HT-29 (cell line): ENCODE results near the gene ZFPM1. TPM values are rescaled to one million over a fixed set of nuclear protein-coding genes. Genes with fewer than 3 reads are reported as not detected.

Experiments
- DNase-seq: peaks from one replicate; pipeline ENCODE4 v3.0.0-alpha.2; 2015; ENCODE audit warnings: low spot score
- total RNA-seq: library from RNA; depleted of rRNA; stranded (reverse); fragments of >200 nt; shearing (Covaris generic); gene quantifications from 2 replicates; pipeline ENCODE4 v1.2.3, GENCODE V29; 2014

ZFPM1 gene
- total RNA-seq, 1 experiment from 2014 or later: 15.3 TPM

DNA sequence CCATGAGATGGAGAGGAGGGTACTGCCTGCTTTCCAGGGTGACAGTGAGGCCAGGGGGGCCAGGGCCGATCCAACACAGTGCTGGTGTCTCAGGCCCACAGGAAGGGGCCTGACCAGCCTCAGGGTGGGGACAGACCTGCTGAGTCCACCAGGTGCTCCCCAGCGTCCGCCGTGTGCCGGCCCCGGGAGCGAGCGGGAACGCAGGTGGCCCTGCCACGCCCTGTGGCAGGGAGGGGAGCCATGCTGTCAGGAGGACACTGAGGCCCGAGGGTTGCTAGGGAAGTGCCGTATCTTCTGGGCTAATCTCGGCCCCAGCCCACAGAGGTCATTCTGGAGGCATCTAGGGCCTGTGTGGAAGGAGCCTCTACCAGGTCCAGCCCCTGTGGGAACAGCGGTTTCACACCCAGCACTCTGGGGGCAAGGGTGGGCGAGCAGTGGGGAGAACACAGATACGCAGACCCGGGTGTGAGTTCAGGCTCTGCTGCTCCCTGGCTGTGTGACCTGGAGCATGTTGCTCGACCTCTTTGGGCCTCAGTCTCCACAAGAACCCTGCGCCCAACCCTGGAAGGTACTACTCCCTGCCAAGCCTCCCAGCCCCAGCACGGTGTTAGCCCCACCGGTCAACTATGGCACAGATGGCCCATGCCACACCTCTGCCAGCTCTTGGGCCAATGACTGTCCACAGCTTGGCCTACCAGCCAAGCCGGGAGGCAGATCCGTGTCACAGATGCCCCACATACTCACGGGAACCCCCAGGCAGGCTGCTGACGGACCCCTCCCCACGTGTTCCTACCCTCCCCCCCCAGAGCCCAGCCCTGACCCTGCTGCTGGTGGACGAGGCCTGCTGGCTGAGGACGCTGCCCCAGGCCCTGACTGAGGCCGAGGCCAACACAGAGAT is 73.2 kb downstream of the ZFPM1 start:
- DNase-seq: no peak

DNA sequence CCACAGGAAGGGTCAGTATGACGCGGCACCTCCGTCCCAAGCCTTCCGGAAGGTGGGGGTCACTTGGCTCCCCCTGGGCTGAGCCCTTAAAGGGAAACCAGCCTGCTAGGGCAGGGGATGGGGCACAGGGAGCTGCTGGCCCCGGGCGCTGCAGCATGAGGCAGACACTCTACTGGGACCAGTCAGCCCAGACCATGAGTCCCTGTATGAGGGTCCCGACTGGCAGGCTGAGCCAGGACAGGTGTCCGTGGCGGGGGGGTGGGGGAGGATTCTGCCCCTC is 73.8 kb downstream of the ZFPM1 start:
- DNase-seq: no peak

DNA sequence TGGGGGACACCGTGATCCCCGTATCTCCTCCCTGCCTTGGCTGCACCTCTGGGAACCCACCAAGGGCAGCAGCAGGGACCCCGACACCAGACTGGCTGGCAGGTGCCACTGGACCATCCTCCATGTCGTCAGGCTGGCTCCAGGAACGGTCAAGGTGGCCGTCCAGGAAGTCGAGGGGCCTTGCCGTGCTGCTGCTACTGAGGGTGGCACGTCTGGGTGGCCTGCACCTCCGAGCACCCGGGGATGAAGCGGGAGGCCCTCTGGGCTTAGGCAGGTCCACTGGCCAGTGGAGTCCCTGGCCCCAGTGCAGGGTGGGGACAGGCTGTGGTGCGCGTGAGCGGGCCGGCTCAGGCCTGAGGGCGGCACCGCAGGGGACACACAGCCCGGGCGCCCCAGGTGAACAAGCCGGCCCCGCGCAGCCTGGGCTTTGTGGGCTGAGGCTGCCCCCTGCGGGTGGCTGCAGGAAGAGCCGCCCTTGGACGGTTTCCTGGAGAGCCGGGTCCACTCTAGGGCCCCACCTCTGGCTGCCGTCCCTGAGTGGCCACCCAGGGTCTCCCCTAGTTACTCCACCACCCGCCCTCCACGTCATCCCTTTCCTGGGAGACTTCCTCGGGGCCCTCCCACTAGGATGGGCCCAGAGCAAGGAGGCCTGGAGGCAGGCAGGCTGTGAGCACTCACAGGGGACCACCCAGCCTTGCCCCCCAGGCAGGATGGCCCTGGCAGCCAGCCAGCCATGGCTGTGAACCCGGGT is 74.3 kb downstream of the ZFPM1 start:
- peak; percentile 82 for DNase-seq

DNA sequence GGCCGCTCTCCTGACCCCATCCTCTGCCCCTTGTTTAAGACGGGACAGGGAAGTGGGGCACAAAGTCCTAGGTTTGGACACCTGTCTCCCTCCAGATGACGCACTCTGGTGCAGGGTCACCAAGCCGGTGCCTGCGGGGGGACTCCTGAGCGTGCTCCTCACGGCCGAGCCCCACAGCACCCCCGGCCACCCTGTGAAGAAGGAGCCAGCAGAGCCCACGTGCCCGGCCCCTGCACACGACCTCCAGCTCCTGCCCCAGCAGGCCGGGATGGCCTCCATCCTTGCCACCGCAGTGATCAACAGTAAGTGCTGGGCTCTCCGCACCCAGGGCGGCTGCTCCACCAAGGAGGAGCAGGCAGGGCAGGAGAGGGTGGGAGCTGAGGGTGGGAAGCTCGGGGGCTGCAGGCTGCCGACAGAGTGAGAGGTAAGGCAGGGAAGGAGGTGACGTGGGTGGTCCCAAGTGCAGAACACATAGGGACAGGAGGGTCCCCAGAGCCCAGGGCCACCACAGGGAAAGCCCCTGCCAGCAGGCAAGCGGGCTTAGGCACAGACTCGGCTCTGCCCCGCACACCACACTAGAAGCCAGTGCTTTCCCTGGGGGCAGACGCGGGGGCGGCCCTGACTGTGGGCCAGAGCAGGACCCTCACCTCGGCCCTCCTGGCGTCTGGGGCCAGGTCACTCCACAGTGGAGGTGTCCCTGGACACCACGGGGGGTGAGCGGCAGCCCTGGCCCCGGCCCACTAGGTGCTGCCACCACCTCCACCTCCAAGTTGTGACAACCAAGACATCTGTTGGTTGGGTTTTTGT is 75.1 kb downstream of the ZFPM1 start:
- DNase-seq: no peak

DNA sequence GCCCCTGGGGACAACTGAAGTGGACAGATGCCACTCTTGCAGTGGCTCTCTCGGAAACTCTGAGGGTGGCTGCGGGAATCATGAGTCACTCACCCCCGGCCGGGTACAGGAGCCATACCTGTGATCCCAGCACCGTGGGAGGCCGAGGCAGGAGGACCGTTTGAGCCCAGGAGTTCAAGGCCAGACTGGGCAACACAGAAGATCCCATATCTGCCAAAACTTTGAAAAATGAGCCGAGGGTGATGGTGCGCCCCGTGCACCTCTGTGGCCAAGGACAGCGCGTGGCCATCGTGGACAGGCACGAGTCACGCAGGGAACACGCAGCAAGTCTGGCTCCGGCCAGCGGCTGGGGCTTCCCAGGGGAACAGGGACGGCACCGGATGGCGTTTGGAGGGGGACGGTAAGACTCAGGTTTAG is 75.8 kb downstream of the ZFPM1 start:
- DNase-seq: no peak

DNA sequence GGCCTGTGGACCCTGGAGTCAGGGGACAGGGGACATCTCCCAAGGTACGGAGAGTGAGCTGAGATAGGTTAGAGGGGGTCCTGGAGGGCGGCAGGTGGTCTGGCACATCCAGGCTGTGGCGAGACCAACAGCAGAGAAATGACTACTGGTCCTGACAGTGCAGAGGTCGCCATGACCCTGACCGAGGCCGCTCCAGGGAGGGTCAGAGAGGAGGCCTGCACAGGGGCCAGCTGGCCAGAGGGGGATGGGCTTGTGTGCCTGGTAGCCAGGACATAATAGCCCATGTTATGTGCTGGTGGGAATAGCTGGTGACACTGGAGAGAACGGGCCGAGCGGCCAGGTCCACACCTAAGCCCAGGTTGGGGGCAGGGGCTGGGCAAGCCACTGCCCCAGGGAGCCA is 76.5 kb downstream of the ZFPM1 start:
- DNase-seq: no peak

DNA sequence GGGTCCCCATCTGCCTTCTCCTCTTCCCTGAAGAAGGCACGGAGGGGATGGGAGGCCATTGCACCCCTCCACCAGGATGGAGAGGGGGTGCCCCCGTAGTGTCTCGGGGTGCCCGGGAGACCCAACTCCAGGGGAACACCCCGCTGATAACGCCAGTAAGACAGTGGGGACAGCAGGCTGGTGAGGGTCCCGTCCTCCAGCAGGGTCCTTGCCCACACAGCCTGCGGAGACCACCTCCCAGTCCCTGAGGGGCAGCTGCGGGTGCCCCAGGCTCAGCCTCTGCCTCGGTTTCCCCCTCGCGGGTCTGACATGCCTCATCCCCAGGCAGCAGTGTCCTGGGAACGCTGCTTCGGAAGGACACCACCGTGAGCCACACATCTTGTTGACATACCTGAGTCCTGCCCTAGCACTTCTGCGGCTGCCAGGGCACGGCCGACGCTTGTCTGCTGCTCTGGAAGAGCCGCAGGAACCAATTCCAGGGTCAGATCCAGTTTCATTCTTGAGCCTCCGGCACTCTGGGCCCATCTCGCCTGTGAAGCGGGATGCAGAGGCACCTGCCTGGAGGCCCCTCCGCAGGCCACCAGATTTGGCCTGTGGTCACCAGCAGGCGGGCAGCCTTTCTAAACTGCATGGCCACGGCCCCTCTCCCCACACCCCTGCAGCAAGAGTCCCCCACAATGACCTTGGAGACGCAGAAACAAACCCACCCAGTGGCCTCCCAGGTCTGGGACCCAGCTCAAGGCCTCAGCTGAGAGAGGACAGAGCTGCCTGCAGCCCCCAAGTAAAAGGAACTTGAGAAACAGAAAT is 77.2 kb downstream of the ZFPM1 start:
- DNase-seq: no peak

DNA sequence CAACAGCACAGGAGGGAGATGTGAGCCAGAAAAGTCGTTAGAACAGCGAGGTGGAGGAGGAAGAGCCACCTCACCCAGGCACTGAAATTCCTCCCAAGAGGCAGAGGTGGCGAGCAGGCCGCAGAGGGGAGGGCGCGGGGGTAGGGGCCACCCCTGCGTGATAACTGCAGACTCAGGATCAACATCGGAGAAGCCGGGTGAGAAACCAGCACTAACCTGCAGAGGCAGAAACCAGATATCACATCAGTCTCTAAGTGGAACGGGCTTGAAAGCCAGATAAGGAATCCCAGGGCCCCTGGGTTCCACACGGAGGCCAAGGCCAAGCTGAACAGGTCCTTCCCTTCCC is 77.8 kb downstream of the ZFPM1 start:
- DNase-seq: no peak

DNA sequence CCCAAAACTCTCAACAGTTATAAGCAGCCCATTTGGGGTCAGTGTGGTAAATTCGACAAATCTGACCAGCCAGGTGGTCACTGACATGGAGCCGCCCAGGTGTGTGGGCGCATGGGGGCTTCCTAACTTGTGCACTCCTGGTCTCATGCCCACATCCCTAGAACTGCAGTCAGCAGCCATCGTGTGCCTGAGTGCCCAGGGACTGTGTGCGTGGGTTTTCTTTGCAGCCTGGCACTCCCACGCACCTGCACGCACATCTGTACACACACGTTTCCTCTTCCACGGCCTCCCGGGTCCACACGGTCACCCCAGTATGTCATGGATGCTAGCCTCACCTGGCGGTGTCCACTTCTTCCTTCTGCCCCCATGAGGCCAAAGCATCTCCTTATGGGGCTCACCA is 78.3 kb downstream of the ZFPM1 start:
- no peak for DNase-seq

DNA sequence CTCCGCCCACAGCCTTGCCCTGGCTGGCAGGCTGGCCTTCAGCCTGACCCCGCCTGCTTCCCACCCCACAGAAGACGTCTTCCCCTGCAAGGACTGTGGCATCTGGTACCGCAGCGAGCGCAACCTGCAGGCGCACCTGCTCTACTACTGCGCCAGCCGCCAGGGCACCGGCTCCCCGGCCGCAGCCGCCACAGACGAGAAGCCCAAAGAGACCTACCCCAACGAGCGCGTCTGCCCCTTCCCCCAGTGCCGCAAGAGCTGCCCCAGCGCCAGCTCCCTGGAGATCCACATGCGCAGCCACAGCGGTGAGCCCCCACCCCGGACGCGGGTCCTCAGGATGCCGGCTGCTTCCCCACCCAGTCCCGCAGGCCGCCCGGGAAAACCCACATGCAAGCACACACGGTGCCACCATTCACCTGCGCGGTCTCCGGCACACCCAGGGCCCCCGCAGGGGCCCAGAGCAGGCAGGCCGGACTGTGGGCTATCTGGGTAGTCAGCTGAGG is 78.9 kb downstream of the ZFPM1 start:
- DNase-seq: no peak

DNA sequence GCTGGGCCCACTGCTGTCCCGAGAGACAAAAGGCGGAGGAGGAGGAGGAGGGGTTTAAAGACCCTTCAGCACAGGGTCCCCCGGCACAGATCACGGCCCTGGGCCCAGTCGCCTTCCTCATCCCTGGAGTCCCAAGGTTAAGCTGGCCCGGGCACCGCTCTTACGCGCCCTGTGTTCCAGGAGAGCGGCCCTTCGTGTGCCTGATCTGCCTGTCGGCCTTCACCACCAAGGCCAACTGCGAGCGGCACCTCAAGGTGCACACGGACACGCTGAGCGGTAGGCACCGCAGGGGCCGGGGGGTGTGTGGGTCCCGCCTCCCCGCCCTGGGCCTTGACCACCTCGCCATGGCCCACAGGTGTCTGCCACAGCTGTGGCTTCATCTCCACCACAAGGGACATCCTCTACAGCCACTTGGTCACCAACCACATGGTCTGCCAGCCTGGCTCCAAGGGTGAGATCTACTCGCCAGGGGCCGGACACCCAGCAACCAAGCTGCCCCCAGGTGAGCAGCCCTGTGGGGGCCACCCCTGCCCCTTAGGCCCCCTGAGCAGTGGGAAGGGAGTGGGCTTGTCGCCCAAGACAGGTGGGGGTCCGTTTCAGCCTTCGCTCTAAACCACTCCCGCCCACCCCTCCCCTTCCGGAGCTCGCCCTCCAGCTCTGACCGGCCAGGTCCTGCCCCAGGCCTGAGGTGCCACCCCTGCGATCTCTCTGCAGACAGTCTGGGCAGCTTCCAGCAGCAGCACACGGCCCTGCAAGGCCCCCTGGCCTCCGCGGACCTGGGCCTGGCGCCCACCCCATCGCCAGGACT is 79.6 kb downstream of the ZFPM1 start:
- DNase-seq: no peak

DNA sequence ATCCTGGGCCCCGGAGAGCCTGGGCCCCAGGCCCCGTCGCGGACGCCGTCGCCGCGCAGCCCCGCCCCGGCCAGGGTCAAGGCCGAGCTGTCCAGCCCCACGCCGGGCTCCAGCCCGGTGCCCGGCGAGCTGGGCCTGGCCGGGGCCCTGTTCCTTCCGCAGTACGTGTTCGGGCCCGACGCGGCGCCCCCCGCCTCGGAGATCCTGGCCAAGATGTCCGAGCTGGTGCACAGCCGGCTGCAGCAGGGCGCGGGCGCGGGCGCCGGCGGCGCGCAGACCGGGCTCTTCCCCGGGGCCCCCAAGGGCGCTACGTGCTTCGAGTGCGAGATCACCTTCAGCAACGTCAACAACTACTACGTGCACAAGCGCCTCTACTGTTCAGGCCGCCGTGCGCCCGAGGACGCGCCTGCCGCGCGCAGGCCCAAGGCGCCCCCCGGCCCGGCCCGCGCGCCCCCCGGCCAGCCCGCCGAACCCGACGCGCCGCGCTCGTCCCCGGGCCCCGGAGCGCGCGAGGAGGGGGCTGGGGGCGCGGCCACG is 80.4 kb downstream of the ZFPM1 start:
- DNase-seq: no peak

DNA sequence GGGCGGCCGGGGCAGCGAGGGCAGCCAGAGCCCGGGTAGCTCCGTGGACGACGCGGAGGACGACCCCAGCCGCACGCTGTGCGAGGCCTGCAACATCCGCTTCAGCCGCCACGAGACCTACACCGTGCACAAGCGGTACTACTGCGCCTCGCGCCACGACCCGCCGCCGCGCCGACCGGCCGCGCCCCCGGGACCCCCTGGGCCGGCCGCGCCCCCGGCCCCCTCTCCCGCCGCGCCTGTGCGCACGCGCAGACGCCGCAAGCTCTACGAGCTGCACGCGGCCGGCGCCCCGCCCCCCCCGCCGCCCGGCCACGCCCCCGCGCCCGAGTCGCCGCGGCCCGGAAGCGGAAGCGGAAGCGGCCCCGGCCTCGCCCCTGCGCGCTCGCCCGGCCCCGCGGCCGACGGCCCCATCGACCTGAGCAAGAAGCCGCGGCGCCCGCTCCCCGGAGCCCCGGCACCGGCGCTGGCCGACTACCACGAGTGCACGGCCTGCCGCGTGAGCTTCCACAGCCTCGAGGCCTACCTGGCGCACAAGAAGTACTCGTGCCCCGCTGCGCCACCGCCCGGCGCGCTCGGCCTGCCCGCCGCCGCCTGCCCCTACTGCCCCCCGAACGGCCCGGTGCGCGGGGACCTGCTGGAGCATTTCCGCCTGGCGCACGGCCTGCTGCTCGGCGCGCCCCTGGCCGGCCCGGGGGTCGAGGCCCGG is 81.0 kb downstream of the ZFPM1 start:
- DNase-seq: peak; percentile 69

DNA sequence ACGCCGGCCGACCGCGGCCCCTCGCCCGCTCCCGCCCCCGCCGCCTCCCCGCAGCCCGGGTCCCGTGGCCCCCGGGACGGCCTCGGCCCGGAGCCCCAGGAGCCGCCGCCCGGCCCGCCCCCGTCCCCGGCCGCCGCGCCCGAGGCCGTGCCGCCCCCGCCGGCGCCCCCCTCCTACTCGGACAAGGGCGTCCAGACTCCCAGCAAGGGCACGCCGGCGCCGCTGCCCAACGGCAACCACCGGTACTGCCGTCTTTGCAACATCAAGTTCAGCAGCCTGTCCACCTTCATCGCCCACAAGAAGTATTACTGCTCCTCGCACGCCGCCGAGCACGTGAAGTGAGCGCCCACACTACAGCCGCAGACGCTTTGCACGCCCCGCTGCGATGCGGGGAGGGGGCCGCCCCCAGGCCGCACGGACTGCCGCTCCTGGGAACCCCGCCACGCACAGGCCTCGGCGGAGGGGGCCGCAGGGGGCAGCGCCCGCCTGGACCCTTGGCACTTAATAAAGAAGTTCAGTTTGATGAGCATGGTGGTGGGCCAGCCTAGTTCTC is 81.6 kb downstream of the ZFPM1 start:
- peak; percentile 47 for DNase-seq

DNA sequence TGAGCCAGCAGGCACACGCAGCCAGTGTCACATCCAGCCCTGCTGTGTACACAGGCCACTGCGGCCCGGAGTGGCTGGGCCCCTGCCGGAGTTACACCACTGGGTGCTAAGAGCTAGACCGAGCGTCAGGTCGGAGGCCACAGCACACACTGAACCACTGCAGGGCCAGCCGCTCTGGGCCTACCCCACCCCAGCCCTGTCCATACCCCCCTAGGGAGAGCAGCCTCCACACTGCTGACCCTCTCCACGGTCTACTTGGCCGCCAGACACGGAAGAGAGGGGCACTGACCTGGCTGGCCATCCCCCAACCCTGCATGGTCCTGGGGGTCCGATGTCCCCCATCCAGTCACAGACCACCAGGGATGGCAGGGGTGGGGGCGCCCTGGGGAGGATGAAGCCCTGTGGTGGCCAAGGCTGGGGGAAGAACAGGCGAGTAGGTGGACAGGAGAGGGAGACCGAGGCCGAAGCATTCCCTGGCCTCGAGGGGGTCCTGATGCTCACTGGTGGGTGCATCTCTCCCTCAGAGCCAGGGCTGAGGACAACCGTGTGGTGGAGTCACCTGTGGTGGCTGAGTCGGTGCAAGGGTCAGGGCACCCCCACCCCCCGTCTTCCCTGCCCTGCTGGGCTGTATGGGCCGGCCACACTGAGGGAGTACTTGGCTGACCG is 82.2 kb downstream of the ZFPM1 start:
- DNase-seq: no peak

DNA sequence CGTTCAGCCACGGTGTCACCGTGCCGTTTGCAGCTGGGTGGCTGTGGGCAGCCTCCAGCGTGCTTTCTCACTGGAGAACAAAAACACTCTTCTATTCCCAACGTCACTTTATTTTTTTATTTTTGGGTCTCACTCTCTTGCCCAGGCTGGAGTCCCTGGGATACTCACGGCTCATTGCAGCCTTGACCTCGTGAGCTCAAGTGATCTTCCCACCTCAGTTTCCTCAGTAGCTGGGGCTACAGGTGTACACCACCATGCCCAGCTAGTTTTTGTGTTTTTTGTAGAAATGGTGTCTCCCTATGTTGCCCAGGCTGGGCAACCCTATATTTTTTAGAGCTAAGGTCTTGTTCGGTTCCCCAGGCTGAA is 82.8 kb downstream of the ZFPM1 start:
- DNase-seq: no peak

DNA sequence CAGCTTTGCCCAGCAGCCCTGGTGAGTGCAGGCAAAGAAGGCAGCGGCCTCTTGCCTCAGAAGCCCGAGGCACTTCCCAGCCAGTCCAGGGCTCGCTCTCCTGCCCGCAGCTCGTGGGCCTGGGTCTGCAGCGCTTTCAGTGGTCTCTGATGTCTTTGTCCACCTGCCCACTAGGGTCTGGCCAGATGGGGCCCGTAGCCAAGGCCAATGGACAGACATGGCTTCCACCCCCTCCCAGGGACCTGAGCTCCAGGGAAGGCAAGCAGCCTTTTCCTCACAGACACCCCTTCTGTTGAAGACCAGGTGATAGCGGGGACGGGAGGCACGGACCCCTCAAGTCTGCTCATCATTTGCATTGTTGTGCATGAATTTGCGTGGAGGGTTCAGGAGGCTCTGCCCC is 83.4 kb downstream of the ZFPM1 start:
- no peak for DNase-seq

DNA sequence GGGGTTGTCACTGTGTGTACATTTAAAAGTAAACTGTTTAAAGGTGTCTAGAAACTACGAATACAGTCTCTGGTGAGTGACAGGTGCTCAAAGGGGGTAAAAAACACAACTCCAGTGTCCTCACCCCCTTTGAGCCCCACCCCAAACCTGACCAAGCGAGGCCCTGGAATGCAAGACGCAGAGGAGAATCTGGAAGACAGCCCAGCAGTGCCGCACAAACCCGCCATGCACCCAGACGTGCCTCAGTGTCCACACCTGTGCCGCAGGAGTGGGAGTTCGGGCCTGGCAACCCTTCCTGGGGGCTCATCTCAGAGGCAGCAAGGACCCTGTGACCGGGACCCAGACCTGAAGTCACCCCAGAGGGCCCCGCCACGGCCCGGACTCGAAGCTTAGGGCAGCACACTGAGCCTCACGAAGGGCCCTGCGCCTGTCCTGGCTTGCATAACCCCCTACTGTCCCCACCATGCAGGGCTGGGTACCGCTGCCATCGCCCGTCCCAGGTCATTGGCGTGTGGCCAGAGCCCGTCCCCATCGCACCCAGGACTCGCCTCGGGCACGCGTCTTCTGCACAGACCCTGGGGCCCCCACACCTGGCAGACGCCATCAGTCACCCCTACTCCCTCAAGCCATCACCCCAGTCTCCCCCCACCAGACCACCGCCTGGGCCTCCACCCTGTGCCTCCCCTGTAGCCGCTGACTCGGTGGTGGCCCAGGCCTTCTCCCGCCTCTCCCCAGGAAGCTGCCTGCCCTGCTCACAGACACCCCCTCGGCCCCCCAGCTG is 84.1 kb downstream of the ZFPM1 start:
- DNase-seq: no peak
